G401 (cell line): Measurements from ENCODE around the gene CCND1. TPM values are rescaled to one million over a fixed set of nuclear protein-coding genes. Genes with fewer than 3 reads are reported as not detected.
A peak's percentile ranks its signal among the peaks of the same experiment; 100 is the strongest.

Experiments
- DNase-seq: peaks from one replicate; pipeline ENCODE4 v3.0.0-alpha.2; 2015; ENCODE audit warnings: low spot score
- in situ Hi-C: cut with HindIII; loops from 2 replicates; pipeline ENCODE4 v1.10.0; 2016; ENCODE audit warnings: low sequenced_read_pairs, mixed read lengths
- total RNA-seq: library from RNA; depleted of rRNA; stranded (reverse); fragments of >200 nt; shearing (Covaris generic); gene quantifications from 2 replicates; pipeline ENCODE4 v1.2.3, GENCODE V29; 2014; rRNA removed

The CCND1 gene
- total RNA-seq = 91.6 and 101 TPM in 2 replicates

DNA sequence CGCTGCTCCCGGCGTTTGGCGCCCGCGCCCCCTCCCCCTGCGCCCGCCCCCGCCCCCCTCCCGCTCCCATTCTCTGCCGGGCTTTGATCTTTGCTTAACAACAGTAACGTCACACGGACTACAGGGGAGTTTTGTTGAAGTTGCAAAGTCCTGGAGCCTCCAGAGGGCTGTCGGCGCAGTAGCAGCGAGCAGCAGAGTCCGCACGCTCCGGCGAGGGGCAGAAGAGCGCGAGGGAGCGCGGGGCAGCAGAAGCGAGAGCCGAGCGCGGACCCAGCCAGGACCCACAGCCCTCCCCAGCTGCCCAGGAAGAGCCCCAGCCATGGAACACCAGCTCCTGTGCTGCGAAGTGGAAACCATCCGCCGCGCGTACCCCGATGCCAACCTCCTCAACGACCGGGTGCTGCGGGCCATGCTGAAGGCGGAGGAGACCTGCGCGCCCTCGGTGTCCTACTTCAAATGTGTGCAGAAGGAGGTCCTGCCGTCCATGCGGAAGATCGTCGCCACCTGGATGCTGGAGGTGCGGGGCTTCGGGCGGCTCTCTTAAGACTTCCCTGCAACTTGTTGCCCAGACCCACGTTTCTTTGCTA lies at the start of gene CCND1:
Gene CCND1 (plus strand): TSS at position 162 of the 587 bp plus-strand sequence. CDS start 158 bp downstream, at position 320.
- in situ Hi-C loops = no loop called here
- DNase-seq = peak; percentile 59

GRCh38 chr11:69592986-69593650 lies 47.8 kb upstream of the CCND1 start:
- no peak for DNase-seq
- in situ Hi-C loops = no loop called here

GRCh38 chr11:69593851-69594250 lies 47.1 kb upstream of the CCND1 start:
- in situ Hi-C loops = no loop called here
- no peak for DNase-seq

DNA sequence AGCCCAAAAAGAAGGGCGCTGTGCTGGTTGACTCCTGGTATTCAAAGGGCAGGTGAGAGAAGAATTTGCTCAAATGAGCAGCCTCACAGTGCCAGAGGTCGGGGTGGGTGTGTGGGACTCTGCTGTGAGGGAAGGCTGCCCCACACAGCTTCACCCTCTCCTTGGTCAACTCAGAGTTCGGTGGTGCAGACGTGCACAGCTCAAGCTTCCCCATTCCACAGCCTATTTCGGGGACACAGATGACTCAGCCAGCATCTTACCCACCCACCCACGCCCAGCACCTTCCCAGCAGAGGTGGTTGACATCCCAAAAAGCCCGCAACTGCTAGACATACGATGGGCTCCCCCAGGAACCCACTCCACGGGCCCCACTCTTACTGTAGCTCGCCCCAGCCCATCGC lies 46.5 kb upstream of the CCND1 start:
- in situ Hi-C loops = no loop called here
- DNase-seq = no peak

GRCh38 chr11:69595805-69596665 lies 44.9 kb upstream of the CCND1 start:
- no peak for DNase-seq
- in situ Hi-C loops = no loop called here

GRCh38 chr11:69598147-69598546 lies 42.8 kb upstream of the CCND1 start:
- in situ Hi-C loops = no loop called here
- DNase-seq = no peak

- in situ Hi-C loops = no loop called here
- DNase-seq = no peak
These were observed 41.5 kb upstream of the CCND1 start for GRCh38 chr11:69599502-69599901.

DNA sequence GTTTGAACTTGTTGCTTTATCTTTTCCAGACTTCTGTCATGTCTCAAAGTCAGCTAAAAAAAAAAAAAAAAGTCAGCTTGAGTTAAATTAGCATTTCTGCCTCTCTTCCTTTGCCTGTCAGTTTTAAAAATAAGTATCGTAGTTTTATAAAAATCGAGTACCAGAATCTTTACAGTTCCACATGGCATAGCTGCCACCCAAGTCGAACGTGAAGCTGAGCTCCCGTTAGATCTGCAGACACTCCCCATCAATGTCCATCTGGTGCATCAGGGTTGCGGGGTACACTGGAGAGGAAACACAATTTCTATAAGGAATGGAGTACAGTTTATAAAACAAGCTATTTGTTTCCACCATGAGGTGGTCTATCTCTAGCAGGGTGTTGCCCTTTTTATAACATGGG lies 41.0 kb upstream of the CCND1 start:
- DNase-seq = no peak
- in situ Hi-C loops = no loop called here

DNA sequence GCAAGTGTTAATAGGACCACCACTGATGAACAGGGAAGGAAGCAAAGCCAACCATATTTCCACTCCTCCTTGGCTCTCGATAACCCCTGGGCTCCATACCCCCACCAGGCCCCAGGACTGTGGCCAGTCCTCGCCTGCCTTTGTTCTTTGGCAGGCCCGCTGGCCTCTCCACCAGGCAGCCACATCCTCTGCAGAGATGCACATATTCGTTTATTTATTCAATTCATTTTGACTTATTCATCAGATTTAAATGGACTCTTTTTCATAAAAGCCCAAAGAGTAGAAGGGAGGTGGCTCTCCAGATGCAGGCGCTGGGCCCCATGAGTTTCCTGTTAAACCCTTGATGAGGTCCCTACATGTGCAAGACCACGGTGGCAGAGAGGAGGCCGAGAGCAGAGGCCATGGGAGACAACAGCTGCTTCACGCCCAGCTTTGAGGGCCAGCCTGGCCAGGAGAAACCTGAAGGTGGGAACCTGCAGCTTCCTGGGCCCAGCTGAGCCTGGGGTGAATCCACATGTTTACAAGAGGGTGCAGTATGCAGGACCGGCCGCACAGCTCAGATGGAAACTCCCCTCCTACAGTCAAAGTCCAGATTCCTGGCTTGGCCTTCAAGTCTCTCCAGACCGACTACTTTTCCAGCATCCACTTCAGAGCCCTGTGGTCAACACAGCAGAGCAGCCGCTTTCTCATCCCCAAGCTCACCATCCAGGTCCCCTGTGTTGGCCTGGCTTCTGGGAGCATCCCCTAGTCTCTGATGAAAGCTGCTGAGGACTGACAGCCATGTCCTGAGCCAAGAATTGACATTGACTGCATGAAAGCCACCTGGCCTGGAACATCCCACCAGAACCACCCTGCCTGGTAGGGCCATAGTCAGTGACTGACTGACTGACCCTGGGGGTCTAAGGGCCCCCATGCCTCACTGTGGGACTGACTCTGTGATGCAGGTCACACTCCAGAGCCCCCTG lies 39.7 kb upstream of the CCND1 start:
- in situ Hi-C loops = no loop called here
- no peak for DNase-seq

DNA sequence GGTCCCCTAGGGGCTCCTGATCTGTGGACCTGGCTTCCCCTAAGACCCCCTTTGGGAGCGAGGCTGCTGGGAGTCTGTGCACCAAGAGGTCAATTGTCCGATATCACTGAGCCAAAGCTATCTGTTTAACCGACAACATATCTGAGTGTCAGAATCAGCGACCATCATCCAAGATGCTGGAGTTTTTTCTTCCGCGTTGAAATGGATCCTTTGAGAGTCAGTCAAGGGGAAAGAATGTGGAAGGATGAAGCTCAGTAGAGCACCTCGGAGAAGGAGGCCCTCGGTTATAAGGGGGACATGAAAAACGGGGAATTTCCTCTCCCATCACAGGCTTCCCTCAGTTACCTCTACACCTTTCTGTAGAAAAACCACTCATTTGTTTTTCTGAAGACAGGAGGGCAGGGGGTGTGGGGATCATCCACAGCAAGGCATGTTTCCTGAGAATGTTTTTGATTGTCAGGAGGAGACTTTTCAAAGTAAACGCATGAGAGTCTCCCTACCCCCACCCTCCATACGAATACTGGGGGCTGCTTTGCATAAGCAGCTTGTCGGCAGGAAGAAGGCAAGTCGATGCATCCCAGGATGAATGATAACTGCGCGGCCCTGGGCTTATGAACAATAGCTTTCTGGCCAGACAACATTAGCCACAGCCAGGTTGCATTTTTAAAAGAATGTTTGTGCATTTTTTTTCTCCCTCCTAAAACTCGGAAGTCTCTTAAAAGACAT lies 37.7 kb upstream of the CCND1 start:
- in situ Hi-C loops = no loop called here
- no peak for DNase-seq

- in situ Hi-C loops = no loop called here
- DNase-seq = no peak
These were observed 36.9 kb upstream of the CCND1 start for GRCh38 chr11:69604055-69604454.

DNA sequence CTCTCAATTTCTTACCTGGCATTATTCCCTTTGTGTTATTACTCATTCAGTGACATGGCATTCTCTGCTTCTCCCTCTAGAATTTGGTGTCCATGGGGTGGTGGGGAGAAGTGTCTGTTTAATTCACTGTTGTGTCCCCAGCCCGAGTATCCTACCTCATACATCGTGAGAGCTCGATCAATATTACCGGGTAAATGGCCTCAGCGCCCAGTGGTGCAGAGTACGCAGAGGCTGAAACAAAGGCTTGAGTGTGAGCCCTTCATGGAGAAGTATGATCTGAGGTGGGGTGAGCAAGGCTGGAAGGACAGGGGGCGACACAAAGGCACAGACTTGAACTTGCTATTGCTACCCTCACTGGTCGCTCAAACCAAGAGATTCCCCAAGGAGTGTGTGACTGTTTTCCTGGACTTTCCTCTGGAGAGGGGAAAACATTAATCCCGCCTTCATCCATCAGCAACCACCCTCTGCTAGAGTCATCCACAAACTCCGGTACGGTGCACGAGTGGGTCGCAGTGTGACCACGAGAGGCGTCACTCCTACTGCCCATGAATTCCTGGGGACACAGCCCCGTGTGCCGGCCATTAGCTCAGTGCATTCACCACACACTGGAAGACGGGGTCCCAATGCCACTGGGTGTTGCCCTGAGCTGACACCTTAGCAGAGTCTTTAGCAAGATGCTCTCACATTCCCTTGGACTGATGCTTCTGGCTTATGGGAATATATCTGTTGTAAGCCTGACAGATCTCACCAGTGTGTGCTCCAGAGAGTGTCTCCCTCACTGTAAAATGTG lies 35.0 kb upstream of the CCND1 start:
- DNase-seq = no peak
- in situ Hi-C loops = no loop called here

- in situ Hi-C loops = no loop called here
These were observed 31.6 kb upstream of the CCND1 start for GRCh38 chr11:69609351-69609750.

GRCh38 chr11:69611548-69612526 lies 29.1 kb upstream of the CCND1 start:
- in situ Hi-C loops = no loop called here
- no peak for DNase-seq

More at GRCh38 chr11:69609351-69609750, 31.6 kb upstream of the CCND1 start:
- DNase-seq = no peak

GRCh38 chr11:69613594-69613993 lies 27.4 kb upstream of the CCND1 start:
- in situ Hi-C loops = no loop called here

DNA sequence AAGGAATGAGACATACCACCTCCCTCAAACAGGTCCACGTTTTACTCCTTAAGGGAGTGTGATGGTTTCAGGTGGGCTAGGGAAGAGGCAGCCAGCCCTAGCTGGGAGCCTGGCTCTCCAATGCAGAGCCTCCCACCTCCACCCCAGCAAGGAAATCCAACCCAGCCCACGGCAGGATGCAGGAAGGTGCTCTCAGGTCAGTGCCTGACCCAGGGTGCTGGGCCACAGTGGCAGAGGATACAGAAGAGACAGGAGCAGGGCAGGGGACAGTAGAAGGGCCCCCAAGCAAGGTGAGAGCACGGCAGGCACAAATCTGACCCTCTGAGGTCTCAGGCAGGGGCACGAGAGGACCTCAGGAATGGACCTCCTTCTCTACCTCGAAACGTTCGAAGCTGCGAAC lies 26.9 kb upstream of the CCND1 start:
- DNase-seq = no peak
- in situ Hi-C loops = no loop called here

More at GRCh38 chr11:69613594-69613993, 27.4 kb upstream of the CCND1 start:
- DNase-seq = no peak
